ENCODE results near the gene DMWD. TPM values are rescaled to one million over a fixed set of nuclear protein-coding genes. Genes with fewer than 3 reads are reported as not detected.
"Not testable (repeated sequence)": the region's sequence is repeated elsewhere in the genome, so short reads cannot be mapped to it uniquely, and the experiment has no call there.

DMWD gene
- total RNA-seq, 1 donor, result 8.3 TPM

- peak; percentile 90 to 97 (median 96) for DNase-seq (ENCODE audit: low read depth in 2 of 3, low spot score in 2 of 3)
Observed at GRCh38 chr19:45817010-45817724, 24.5 kb upstream of the DMWD start.

- DNase-seq (ENCODE audit: low read depth in 2 of 3, low spot score in 2 of 3), result no peak
Observed at GRCh38 chr19:45816236-45817009, 23.8 kb upstream of the DMWD start.

- peak in 2 of 3 donors; percentile 44 to 45 for DNase-seq (ENCODE audit: low read depth in 2 of 3, low spot score in 2 of 3)
Observed at GRCh38 chr19:45815481-45816216, 23.0 kb upstream of the DMWD start.

- no peak for DNase-seq (ENCODE audit: low read depth in 2 of 3, low spot score in 2 of 3)
Observed at GRCh38 chr19:45814851-45815480, 22.3 kb upstream of the DMWD start, which contains the start of gene RSPH6A. TSS of gene RSPH6A (minus strand) at chr19:45815308. CDS start at chr19:45815176, 132 bp downstream.

GRCh38 chr19:45814166-45814780 is 21.6 kb upstream of the DMWD start:
- no peak for DNase-seq (ENCODE audit: low read depth in 2 of 3, low spot score in 2 of 3)

GRCh38 chr19:45812297-45812696 is 19.7 kb upstream of the DMWD start:
- DNase-seq (ENCODE audit: low read depth in 2 of 3, low spot score in 2 of 3), result no peak

- DNase-seq (ENCODE audit: low read depth in 2 of 3, low spot score in 2 of 3), result peak in 2 of 3 donors; percentile 81 to 86
Observed at GRCh38 chr19:45809643-45810159, 17.1 kb upstream of the DMWD start.

GRCh38 chr19:45805719-45806118 is 13.1 kb upstream of the DMWD start:
- no peak for DNase-seq (ENCODE audit: low read depth in 2 of 3, low spot score in 2 of 3)

- no peak for DNase-seq (ENCODE audit: low read depth in 2 of 3, low spot score in 2 of 3)
Observed at GRCh38 chr19:45804959-45805230, 12.2 kb upstream of the DMWD start.

GRCh38 chr19:45804140-45804958 is 11.7 kb upstream of the DMWD start:
- no peak for DNase-seq (ENCODE audit: low read depth in 2 of 3, low spot score in 2 of 3)

- no peak for DNase-seq (ENCODE audit: low read depth in 2 of 3, low spot score in 2 of 3)
Observed at GRCh38 chr19:45801603-45802175, 9.0 kb upstream of the DMWD start.

- DNase-seq (ENCODE audit: low read depth in 2 of 3, low spot score in 2 of 3), result no peak
Observed at GRCh38 chr19:45800070-45800553, 7.5 kb upstream of the DMWD start.

- DNase-seq (ENCODE audit: low read depth in 2 of 3, low spot score in 2 of 3), result not testable (repeated sequence)
Observed at GRCh38 chr19:45799541-45799940, 6.9 kb upstream of the DMWD start.

GRCh38 chr19:45798995-45799517 is 6.4 kb upstream of the DMWD start:
- peak; percentile 47 to 72 (median 67) for DNase-seq (ENCODE audit: low read depth in 2 of 3, low spot score in 2 of 3)

GRCh38 chr19:45794627-45795026 is 2.0 kb upstream of the DMWD start:
- DNase-seq (ENCODE audit: low read depth in 2 of 3, low spot score in 2 of 3), result no peak

- no peak for DNase-seq (ENCODE audit: low read depth in 2 of 3, low spot score in 2 of 3)
Observed at GRCh38 chr19:45793876-45794275, 1.2 kb upstream of the DMWD start.

- DNase-seq (ENCODE audit: low read depth in 2 of 3, low spot score in 2 of 3), result no peak
Observed at GRCh38 chr19:45793178-45793564, 526 bp upstream of the DMWD start.

- no peak for DNase-seq (ENCODE audit: low read depth in 2 of 3, low spot score in 2 of 3)
Observed at GRCh38 chr19:45791744-45792469, 738 bp downstream of the DMWD start.

All from hematopoietic multipotent progenitor cell (in vitro differentiated cells).